GM23338 (cell line): Measurements from ENCODE around the gene USP38.

Experiments used
- CREB1 ChIP-seq: fragments of 250-450 bp; sonication (Bioruptor Pico); IDR thresholded peaks from 2 replicates; pipeline ENCODE4 v1.5.0; 2020; ENCODE audit warnings: low read depth, mild to moderate bottlenecking, moderate library complexity
- CTCF ChIP-seq, 2 experiments: fragments of 200-600 bp in 1 of 2; sonication (generic) in 1 of 2; conservative IDR thresholded peaks; 2 replicates each; pipeline versions ENCODE4 v1.5.1 to v1.6.1; 2016 to 2017; ENCODE audit warnings: antibody characterized with exemption in 2 of 2, low read depth in 2 of 2, mild to moderate bottlenecking in 2 of 2, moderate library complexity in 1 of 2
- ETS1 ChIP-seq: IDR thresholded peaks from 2 replicates; pipeline ENCODE4 v1.6.1; 2016; ENCODE audit warnings: antibody characterized with exemption
- EZH2 ChIP-seq: fragments of 200-600 bp; sonication (generic); IDR thresholded peaks from one replicate; pipeline ENCODE4 v1.8.0; 2017; ENCODE audit warnings: antibody characterized with exemption, mild to moderate bottlenecking, low read depth; ENCODE audit not compliant: unreplicated experiment
- EZH2phosphoT487 ChIP-seq: fragments of 200-600 bp; sonication (generic); IDR thresholded peaks from one replicate; pipeline ENCODE4 v1.8.1; 2018; ENCODE audit warnings: antibody characterized with exemption; ENCODE audit not compliant: unreplicated experiment
- JUNB ChIP-seq: IDR thresholded peaks from one replicate; pipeline ENCODE4 v1.6.1; 2016; ENCODE audit warnings: antibody characterized with exemption; ENCODE audit not compliant: unreplicated experiment
- NANOG ChIP-seq: IDR thresholded peaks from 2 replicates; pipeline ENCODE4 v1.6.1; 2016; ENCODE audit warnings: antibody characterized with exemption, borderline replicate concordance
- POLR2AphosphoS5 ChIP-seq: IDR thresholded peaks from 2 replicates; pipeline ENCODE4 v1.6.1; 2016; ENCODE audit warnings: antibody characterized with exemption, low read depth
- REST ChIP-seq: IDR thresholded peaks from one replicate; pipeline ENCODE4 v1.6.1; 2018; ENCODE audit warnings: antibody characterized with exemption; ENCODE audit not compliant: unreplicated experiment
- STAT1 ChIP-seq: IDR thresholded peaks from one replicate; pipeline ENCODE4 v1.6.1; 2016; ENCODE audit warnings: antibody characterized with exemption; ENCODE audit not compliant: unreplicated experiment
- ZNF114 ChIP-seq: fragments of 250-450 bp; sonication (Bioruptor Pico); IDR thresholded peaks from 2 replicates; pipeline ENCODE4 v1.5.0; 2020; ENCODE audit warnings: mild to moderate bottlenecking, moderate library complexity

GRCh38 chr4:143212566-143212965 lies 27.8 kb downstream of the USP38 start:
- no peak for TF ChIP-seq EZH2phosphoT487
- TF ChIP-seq CTCF (conservative IDR thresholded peaks at IDR 0.05; ENCODE audit: low read depth in 2 of 2) = no peak
- no peak for TF ChIP-seq POLR2AphosphoS5
- TF ChIP-seq JUNB = no peak
- no peak for TF ChIP-seq ETS1
- TF ChIP-seq EZH2 = no peak
- TF ChIP-seq REST = no peak
- TF ChIP-seq ZNF114 = no peak
- TF ChIP-seq STAT1 = no peak
- no peak for TF ChIP-seq CREB1 (CRISPR knock-in tag)
- TF ChIP-seq NANOG = no peak
